Measurements from ENCODE around the gene HYAL2. TPM values are rescaled to one million over a fixed set of nuclear protein-coding genes. Genes with fewer than 3 reads are reported as not detected.

The HYAL2 gene
- polyA plus RNA-seq, 2 of the 4 experiments (the other 2 are of a cell fraction): 24.5 to 31.0 TPM

DNA sequence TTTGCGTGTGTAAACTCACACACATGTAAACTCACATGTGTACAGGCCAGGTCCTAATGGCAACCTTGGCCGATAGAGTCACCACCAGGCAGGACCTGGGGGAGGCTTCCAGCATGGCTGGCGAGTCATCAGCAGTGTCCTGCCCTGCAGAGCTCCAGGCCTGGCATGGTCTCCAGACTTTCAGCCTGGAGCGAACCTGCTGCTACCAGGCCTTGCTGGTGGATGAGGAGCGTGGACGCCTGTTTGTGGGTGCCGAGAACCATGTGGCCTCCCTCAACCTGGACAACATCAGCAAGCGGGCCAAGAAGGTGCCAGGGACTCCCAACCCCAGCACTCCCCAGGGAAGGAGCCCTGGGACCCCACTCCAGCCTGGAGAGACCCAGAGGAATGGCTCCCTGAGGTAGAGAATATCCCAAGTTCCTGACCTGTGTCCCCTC is 52.5 kb downstream of the HYAL2 start:
- DNase-seq (ENCODE audit: low read depth in 1 of 2, low spot score in 1 of 2) (peak in 1 of 2 experiments; percentile 50), ATAC-seq (no peak), FAIRE-seq (no peak)
- ChIA-PET POLR2A (interaction anchor here (0.6 to 2.5 kb wide), 2 partner anchors 9 to 10 kb away, joined by 6 to 10 read pairs; no protein-coding TSS in a partner anchor), CTCF (interaction anchor here (0.9 to 7.4 kb wide), 7 partner anchors 10 to 149 kb away, joined by 3 to 60 read pairs (median 9); no protein-coding TSS in a partner anchor)
- WGBS (ENCODE audit: missing lambda C conversion rate): 83% methylated on average over 8 of the region's 8 CpGs
- peaks cover 69% of the 10 kb centered on the region for H3K4me1 ChIP-seq
- peak overlapping the region; percentile 79 to 94 for H3K27ac ChIP-seq
- TF ChIP-seq, protein P1, sequence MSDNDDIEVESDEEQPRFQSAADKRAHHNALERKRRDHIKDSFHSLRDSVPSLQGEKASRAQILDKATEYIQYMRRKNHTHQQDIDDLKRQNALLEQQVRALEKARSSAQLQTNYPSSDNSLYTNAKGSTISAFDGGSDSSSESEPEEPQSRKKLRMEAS (IDR thresholded peaks at IDR 0.05): no peak
- TF ChIP-seq FOSL2 (IDR thresholded peaks at IDR 0.05) (no peak), FOSL2 (CRISPR knock-in tag; IDR thresholded peaks at IDR 0.05) (peak; percentile 39; the same call in 1 of the 2 replicates)
- peak overlapping the region; percentile 98 for H3K4me2 ChIP-seq
- H3K9me3 ChIP-seq: no peaks in the 10 kb centered on the region
- peak overlapping the region; percentile 42; the same call in 2 of the 3 replicates for H3K4me3 ChIP-seq

DNA sequence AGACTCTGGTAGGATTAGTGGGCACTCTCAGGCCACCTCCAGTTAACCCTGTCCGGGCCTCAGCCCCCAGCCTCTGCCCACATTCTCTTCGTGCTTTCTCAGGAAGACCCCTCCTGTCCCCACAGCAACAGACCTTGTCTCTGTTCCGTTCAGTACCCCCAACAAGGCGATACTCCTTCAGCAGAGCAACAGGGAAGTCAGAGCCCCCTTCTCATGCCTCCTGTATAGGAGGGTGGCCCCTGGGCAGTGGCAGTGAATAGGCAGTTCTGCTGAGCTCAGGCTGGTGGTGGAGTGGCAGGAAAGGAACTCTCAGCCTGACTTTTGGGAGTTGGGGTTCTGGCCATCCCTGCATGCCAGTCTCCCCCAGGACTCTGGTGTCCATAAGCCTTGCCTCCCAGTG is 53.1 kb downstream of the HYAL2 start:
- ATAC-seq: no peak
- no peak for FAIRE-seq
- ChIA-PET POLR2A (interaction anchor here (2.1 to 2.5 kb wide), 2 partner anchors 10 to 23 kb away, joined by 4 to 10 read pairs; no protein-coding TSS in a partner anchor), CTCF (interaction anchor here (0.9 to 7.4 kb wide), 6 partner anchors 9 to 149 kb away, joined by 3 to 60 read pairs (median 7); no protein-coding TSS in a partner anchor)
- H3K9me3 ChIP-seq: no peaks in the 10 kb centered on the region
- H3K4me3 ChIP-seq: peak overlapping the region; percentile 42
- peak overlapping the region; percentile 79 to 94 for H3K27ac ChIP-seq
- WGBS (ENCODE audit: missing lambda C conversion rate): 90% methylated on average over 2 of the region's 4 CpGs
- TF ChIP-seq POLR2A (IDR thresholded peaks at IDR 0.05; ENCODE audit: low read length): no peak
- TF ChIP-seq SREBF2 (IDR thresholded peaks at IDR 0.05): no peak
- TF ChIP-seq NR3C1 (IDR thresholded peaks at IDR 0.05): no peak
- no peak for TF ChIP-seq FOXS1 (CRISPR knock-in tag; IDR thresholded peaks at IDR 0.05)
- no peak for TF ChIP-seq CEBPB (IDR thresholded peaks at IDR 0.05)
- no peak for TF ChIP-seq RNF2 (IDR thresholded peaks at IDR 0.05; ENCODE audit: borderline replicate concordance, low read depth)
- no peak for TF ChIP-seq BHLHE40 (IDR thresholded peaks at IDR 0.05; ENCODE audit: low read depth, low read length)
- TF ChIP-seq, protein P2, sequence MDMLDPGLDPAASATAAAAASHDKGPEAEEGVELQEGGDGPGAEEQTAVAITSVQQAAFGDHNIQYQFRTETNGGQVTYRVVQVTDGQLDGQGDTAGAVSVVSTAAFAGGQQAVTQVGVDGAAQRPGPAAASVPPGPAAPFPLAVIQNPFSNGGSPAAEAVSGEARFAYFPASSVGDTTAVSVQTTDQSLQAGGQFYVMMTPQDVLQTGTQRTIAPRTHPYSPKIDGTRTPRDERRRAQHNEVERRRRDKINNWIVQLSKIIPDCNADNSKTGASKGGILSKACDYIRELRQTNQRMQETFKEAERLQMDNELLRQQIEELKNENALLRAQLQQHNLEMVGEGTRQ (IDR thresholded peaks at IDR 0.05): no peak
- TF ChIP-seq, protein P3, sequence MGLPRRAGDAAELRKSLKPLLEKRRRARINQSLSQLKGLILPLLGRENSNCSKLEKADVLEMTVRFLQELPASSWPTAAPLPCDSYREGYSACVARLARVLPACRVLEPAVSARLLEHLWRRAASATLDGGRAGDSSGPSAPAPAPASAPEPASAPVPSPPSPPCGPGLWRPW (IDR thresholded peaks at IDR 0.05): no peak
- TF ChIP-seq, protein P4, sequence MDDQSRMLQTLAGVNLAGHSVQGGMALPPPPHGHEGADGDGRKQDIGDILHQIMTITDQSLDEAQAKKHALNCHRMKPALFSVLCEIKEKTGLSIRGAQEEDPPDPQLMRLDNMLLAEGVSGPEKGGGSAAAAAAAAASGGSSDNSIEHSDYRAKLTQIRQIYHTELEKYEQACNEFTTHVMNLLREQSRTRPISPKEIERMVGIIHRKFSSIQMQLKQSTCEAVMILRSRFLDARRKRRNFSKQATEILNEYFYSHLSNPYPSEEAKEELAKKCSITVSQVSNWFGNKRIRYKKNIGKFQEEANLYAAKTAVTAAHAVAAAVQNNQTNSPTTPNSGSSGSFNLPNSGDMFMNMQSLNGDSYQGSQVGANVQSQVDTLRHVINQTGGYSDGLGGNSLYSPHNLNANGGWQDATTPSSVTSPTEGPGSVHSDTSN (IDR thresholded peaks at IDR 0.05): no peak
- no peak for TF ChIP-seq NFE2L2 (conservative IDR thresholded peaks at IDR 0.05; ENCODE audit: low read length)
- TF ChIP-seq JUN (IDR thresholded peaks at IDR 0.05): no peak
- TF ChIP-seq, protein P5, sequence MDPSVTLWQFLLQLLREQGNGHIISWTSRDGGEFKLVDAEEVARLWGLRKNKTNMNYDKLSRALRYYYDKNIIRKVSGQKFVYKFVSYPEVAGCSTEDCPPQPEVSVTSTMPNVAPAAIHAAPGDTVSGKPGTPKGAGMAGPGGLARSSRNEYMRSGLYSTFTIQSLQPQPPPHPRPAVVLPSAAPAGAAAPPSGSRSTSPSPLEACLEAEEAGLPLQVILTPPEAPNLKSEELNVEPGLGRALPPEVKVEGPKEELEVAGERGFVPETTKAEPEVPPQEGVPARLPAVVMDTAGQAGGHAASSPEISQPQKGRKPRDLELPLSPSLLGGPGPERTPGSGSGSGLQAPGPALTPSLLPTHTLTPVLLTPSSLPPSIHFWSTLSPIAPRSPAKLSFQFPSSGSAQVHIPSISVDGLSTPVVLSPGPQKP (IDR thresholded peaks at IDR 0.05; ENCODE audit: low read depth, low read length): no peak
- H3K4me2 ChIP-seq: peak overlapping the region; percentile 98
- DNase-seq (ENCODE audit: low read depth in 1 of 2, low spot score in 1 of 2): no peak
- H3K4me1 ChIP-seq: peaks cover 75% of the 10 kb centered on the region

DNA sequence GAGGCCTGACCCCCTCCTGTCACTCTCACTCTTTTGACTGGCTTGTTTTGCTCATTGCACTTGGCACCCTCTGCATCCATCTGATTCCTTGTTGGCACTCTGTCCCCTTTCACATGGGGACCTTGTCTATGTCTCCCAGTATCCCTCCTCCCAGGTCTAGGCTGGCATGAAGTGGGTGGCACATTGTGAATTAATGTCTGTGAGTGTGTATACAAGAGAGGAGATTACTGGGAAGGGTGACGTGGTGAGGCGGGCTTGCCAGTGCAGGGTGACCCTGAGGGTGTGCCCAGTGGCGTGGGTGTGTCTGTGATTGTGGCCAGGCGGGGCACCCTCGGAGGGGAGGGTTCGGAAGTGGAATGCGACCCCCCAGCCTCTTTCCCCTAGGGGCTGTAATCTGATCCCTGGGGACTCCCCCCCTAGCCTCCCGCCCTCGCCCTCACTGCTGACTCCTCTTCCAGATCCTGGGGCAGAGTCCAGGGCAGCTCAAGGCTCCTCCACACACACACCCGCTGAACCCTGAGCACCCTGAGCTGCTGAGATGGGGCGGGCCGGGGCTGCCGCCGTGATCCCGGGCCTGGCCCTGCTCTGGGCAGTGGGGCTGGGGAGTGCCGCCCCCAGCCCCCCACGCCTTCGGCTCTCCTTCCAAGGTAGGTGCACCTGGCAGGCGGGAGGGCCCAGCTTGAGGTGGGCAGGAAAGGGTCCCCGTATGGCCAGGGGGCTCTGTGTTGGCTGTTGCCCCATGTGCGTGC is 53.7 kb downstream of the HYAL2 start, which contains the start of gene SEMA3B:
Gene SEMA3B (plus strand): TSS at position 445 of the 749 bp plus-strand sequence. CDS start 94 bp downstream, at position 539.
- 65% methylated on average over 2 of the region's 21 CpGs for WGBS (ENCODE audit: missing lambda C conversion rate)
- FAIRE-seq: no peak
- POLR2A ChIA-PET: interaction anchor here (0.7 to 2.5 kb wide), 3 partner anchors 9 to 33 kb away, joined by 4 to 10 read pairs (median 4); partner anchors contain the start of gene GNAI2

More for the DNA sequence above, 53.7 kb downstream of the HYAL2 start, which contains the start of gene SEMA3B:
- CTCF ChIA-PET: interaction anchor here (0.9 to 7.4 kb wide), 7 partner anchors 9 to 76 kb away, joined by 4 to 60 read pairs (median 9); no protein-coding TSS in a partner anchor
- DNase-seq (ENCODE audit: low read depth in 1 of 2, low spot score in 1 of 2): peak; percentile 48 to 73
- peak within 1 kb of the TSS; percentile 42 for H3K4me3 ChIP-seq
- H3K4me2 ChIP-seq: peak within 1 kb of the TSS; percentile 98
- TF ChIP-seq, protein P4 (IDR thresholded peaks at IDR 0.05): no peak
- TF ChIP-seq GATA3 (IDR thresholded peaks at IDR 0.05; ENCODE audit: borderline replicate concordance): peak; percentile 35; the same call in 1 of the 2 replicates
- ATAC-seq: peak; percentile 42 to 57; a peak in 5 of 6 replicates
- H3K4me1 ChIP-seq: peaks cover 81% of the 10 kb centered on the region
- H3K9me3 ChIP-seq: no peaks in the 10 kb centered on the region
- peak within 1 kb of the TSS; percentile 79 to 94 for H3K27ac ChIP-seq

Measured in A549 (cell line).